GM21529 (cell line): ENCODE measurements around the gene EP400.
"Not testable (repeated sequence)": the region's sequence is repeated elsewhere in the genome, so short reads cannot be mapped to it uniquely, and the experiment has no call there.

Experiments
- ATAC-seq: cut with Tn5 transposase; IDR thresholded peaks from one replicate; pipeline ENCODE4 v1.9.1; 2021; ENCODE audit not compliant: unreplicated experiment

The EP400 gene

GRCh38 chr12:131948166-131948712 lies 1.5 kb upstream of the EP400 start:
- ATAC-seq = no peak

DNA sequence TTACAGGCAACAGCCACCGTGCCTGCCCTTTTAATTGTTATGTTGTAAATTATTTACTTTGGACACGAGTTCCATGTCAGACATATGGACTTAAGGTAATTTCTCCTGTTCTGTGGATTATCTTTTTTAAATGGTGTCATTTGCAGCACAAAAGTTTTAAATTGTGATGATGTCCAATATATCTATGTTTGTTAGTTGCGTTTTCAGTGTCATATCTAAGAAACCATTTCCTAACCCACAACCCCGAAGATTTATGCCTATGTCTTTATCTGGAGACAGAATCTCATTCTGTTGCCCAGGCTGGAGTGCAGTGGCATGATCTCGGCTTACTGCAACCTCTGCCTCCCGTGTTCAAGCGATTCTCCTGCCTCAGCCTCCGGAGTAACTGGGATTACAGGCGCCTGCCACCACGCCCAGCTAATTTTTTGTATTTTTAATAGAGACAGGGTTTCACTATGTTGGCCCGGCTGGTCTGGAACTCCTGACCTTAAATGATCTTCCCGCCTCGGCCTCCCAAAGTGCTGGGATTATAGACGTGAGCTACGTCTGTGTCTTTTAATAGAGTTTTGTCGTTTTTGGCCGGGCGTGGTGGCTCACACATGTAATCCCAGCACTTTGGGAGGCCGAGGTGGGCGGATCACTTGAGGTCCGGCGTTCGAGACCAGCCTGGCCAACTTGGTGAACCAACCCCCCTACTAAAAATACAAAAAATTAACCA lies 870 bp upstream of the EP400 start:
- not testable (repeated sequence) for ATAC-seq

- ATAC-seq = peak; percentile 38
These were observed 606 bp downstream of the EP400 start for GRCh38 chr12:131950182-131950913.

DNA sequence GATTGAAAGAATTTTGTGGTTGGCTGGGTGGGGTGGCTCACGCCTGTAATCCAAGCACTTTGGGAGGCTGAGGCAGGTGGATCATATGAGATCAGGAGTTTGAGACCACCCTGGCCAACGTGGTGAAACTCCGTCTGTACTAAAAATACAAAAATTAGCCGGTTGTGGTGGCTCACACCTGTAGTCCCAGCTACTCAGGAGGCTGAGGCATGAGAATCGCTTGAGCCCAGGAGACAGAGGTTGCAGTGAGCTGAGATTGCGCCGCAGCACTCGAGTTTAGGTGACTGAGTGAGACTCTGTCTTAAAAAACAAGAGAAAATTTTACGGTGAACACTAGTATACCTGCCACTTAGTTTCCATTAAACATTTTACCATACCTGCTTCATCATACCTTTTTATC lies 4.1 kb downstream of the EP400 start:
- not testable (repeated sequence) for ATAC-seq

- ATAC-seq = not testable (repeated sequence)
These were observed 4.7 kb downstream of the EP400 start for GRCh38 chr12:131954460-131954859.

DNA sequence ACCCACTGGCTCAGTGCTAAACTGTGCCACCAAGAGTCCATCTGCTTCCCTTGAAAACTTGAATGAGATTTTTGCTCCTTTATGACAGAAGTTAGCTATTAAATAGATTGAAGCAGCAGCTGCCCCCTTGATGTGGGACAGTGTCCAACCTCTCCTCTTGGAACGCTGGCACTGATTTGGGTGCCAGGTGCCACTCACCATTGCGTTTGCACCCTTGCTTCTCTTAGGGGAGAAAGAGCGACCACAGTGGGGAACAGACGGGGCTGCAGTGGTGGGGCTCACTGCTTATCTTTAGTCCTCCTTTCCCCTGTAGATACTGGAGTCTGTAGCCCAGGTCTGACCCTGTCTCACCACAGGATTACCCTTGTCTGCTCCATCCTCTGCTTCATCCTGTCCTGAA lies 9.4 kb downstream of the EP400 start:
- ATAC-seq = no peak

- no peak for ATAC-seq
These were observed 10.2 kb downstream of the EP400 start for GRCh38 chr12:131959641-131960589.

GRCh38 chr12:131960590-131961325 lies 11.0 kb downstream of the EP400 start:
- not testable (repeated sequence) for ATAC-seq

- ATAC-seq = not testable (repeated sequence)
These were observed 11.6 kb downstream of the EP400 start for GRCh38 chr12:131961328-131961727.

DNA sequence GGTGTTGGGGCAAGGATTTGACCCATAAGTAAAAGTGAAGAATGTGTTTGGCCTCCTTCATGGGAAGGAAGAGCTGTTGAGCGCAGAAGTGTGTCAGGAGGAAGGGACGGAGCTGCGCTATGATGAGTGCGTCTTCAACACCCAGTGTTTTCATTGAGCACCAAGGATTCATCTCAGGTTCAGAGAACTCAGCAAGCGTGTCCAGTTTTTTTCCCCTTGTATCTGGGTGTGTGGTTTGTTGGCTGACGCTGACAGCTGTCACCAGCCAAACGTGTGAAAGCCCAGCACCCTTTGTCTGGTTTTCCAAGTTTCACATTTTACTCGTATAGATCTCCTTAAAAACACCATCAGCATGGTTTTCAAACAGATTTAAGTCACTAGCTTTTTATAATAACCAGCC lies 12.3 kb downstream of the EP400 start:
- no peak for ATAC-seq

GRCh38 chr12:131963381-131963780 lies 13.6 kb downstream of the EP400 start:
- no peak for ATAC-seq

DNA sequence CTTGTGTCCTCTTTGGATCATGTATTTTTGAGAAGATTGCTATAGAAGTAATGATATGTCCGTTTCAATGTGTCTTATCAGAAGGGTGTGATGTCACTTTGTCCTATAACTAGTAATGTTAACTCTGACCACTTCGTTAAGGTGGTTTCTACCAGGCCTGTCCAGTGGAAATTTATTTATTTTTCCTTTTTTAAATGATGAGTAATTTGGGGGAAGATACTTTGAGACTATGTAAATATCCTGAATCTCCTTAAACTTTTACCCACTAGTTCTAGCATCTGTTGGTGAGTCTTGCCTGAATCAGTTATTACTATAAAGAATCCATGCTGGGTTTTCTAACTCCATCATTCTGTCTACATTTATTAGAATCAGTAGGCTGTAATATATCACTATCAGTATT lies 15.3 kb downstream of the EP400 start:
- no peak for ATAC-seq

DNA sequence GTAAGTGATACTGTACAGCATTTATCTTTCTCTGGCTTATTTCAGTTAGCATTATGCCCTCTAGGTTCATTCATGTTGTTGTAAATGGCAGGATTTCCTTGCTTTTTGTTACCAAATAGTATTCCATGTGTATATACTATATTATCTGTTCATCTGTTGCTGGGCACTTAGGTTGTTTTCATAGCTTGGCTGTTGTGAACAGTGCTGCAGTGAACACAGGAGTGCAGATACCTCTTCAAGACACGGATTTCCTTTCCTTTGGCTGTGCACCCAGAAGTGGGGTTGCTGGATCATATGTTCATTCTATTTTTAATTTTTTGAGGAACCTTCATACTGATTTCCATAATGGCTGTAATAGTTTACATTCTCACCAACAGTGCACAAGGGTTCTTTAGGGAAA lies 21.5 kb downstream of the EP400 start:
- ATAC-seq = no peak

DNA sequence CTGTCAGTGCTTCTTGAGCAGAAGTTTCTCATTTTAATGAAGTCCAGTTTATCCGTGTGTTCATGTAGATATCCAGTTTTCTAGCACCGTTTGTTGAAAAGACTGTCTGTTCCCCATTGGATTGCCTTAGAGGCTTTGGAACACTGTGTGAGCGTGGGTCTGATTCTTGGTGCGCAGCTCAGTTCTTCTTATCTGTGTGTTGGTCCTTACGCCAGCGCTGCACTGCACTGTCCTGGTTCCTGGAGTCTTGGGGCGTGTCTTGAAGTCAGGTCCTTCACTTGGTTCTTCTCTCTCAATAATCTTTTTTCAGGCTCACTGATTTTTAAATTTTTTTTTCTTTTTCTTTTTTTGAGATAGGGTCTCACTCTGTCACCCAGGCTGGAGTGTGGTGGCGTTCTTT lies 25.5 kb downstream of the EP400 start:
- no peak for ATAC-seq

- no peak for ATAC-seq
These were observed 29.9 kb downstream of the EP400 start for GRCh38 chr12:131979606-131980005.

- ATAC-seq = no peak
These were observed 30.5 kb downstream of the EP400 start for GRCh38 chr12:131980263-131980662.

DNA sequence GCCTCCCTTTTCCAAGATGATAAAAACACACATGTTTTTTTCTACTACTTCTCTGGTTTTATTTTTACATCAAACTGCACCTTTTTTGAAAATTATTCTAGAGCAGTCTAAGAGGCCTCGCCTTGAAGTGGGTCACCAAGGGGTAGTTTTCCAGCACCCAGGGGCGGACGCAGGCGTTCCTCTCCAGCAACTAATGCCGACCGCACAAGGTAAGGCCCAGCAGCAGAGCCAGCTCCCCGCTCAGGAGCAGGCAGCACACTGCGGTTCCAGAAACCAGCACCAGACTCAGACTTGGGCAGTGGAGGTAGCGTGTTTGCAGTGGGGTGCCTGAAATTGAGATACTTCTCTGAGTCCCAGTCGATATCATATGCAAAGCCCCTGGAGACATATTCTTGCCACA lies 31.6 kb downstream of the EP400 start:
- ATAC-seq = no peak

DNA sequence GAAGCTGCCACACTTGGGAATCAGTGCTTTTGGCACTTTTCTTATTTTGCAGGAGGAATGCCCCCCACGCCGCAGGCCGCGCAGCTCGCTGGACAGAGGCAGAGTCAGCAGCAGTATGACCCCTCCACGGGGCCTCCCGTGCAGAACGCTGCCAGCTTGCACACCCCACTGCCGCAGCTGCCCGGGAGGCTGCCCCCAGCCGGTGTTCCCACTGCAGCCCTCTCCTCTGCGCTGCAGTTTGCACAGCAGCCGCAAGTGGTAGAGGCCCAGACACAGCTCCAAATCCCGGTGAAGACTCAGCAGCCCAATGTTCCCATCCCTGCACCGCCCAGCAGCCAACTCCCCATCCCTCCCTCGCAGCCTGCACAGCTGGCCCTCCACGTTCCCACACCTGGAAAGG lies 32.3 kb downstream of the EP400 start:
- ATAC-seq = no peak

GRCh38 chr12:131983026-131983425 lies 33.3 kb downstream of the EP400 start:
- no peak for ATAC-seq

DNA sequence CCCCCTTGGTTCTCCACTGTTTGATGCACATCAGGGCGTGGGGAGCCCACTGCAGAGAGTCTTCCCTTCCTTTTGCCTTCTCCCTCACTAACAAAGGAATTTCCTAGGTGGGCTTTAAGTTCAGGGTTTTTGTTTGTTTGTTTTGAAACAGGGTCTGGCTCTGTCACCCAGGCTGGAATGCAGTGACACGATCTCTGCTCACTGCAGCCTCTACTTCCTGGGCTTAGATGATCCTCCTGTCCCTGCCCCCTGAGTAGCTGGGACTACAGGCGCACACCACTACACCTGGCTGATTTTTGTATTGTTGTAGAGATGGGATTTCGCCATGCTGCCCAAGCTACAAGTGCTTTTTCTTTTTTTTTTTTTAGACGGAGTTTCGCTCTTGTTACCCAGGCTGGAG lies 33.8 kb downstream of the EP400 start:
- no peak for ATAC-seq
